GM19397 (cell line): Measurements from ENCODE around the gene CLRN3.

Experiments used
- ATAC-seq: cut with Tn5 transposase; IDR thresholded peaks from one replicate; pipeline ENCODE4 v1.9.1; 2021; ENCODE audit warnings: mild to moderate bottlenecking, moderate library complexity; ENCODE audit not compliant: unreplicated experiment

Gene CLRN3

GRCh38 chr10:127899766-127900387 lies 7.1 kb upstream of the CLRN3 start:
- no peak for ATAC-seq

- ATAC-seq, result no peak
Measured at GRCh38 chr10:127897177-127897576, 4.4 kb upstream of the CLRN3 start.

GRCh38 chr10:127896590-127896989 lies 3.8 kb upstream of the CLRN3 start:
- ATAC-seq, result no peak

GRCh38 chr10:127894146-127894545 lies 1.4 kb upstream of the CLRN3 start:
- ATAC-seq, result no peak

DNA sequence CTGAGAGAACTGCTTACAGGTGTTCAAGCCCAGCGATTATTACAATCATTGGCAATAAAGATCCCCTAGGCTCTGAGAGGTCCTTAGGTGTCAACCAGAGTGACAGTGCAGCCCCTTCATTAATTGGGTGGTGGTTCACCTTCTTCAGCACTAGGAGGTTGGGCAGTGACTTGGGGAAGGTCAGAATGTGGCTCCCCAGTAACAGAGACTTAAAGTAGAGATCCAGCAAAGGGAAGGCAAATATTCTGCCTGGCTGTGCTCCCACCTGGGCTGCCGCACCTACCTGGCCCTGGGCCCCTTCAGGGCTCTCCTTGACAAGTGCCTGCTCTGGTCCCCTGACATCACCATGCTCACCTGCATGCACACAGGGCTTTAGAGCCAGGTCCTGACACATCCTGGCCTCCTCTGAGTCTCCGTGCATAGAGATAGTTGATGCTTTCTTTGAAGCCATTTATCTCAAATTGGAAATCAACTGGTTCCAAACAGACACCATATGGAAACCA lies 1.9 kb downstream of the CLRN3 start:
- no peak for ATAC-seq

- no peak for ATAC-seq
Measured at GRCh38 chr10:127890216-127890615, 2.5 kb downstream of the CLRN3 start.

DNA sequence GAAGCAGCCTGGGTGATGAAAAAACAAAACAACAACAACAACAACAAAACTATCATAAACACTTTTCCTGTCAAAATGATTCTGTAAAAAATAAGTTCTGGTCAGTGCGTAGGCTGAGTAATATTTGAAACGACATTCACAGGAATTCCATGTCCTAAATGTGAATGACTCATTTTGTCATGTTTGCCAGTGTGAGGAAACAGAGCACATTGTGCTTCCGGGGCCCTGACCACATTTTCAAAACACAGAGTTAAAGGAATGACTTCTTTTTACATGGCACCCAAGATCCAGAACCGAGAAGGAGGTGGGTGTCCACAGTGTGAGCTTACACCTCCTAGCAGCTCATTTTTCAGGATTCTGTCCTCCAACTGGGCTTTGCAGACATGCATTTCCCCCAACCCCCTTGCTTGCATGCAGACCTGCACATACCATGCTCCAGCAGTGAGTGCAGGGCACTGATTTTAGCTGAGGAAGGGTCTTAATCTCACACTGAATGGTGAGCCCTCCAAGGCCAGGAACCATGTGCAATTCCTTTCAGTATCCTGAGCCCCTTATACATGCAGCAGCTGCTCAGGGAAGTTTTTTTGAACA lies 3.0 kb downstream of the CLRN3 start:
- ATAC-seq, result no peak

- no peak for ATAC-seq
Measured at GRCh38 chr10:127888521-127889312, 4.0 kb downstream of the CLRN3 start.

DNA sequence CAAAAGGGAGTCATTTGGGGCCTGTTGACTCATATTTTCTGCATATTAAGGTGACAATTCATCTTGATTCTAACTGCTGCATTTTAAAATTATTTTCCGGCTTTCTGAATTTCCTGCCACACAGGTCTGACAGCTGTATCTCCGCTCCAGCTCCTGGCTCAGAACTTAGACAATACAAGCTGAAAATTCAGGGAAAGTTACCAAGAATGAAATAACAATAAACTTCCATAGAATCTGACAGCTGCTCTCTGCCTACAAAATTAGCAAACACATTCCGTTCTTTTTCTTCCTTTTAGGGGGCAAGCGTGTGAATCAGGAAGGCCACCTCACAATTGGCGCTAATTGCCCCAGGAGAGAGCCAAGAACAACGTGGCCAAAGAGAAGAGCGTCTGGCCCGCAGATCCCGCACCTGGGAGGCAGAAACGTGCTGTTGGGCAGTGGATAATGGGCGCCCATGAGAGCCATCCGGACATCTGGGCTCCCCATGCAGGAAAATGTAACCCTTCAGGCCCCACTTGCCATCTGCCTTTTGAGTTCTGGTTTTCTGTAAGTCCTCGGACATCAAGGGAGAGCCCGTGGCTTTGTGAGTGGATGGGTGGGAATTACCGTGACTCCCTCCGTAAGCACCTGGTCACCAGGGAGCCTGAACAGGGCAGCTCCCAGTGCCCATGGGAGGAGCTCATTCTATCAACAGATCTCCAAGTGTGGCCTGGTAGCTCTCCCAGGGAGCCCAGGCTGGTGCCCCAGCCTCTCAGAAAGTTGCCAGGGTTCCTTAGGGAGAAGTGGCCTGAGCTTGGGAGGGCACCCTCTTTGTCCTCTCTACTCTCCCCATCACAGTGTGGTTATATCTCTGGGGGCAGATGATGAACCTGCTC lies 5.0 kb downstream of the CLRN3 start:
- no peak for ATAC-seq

DNA sequence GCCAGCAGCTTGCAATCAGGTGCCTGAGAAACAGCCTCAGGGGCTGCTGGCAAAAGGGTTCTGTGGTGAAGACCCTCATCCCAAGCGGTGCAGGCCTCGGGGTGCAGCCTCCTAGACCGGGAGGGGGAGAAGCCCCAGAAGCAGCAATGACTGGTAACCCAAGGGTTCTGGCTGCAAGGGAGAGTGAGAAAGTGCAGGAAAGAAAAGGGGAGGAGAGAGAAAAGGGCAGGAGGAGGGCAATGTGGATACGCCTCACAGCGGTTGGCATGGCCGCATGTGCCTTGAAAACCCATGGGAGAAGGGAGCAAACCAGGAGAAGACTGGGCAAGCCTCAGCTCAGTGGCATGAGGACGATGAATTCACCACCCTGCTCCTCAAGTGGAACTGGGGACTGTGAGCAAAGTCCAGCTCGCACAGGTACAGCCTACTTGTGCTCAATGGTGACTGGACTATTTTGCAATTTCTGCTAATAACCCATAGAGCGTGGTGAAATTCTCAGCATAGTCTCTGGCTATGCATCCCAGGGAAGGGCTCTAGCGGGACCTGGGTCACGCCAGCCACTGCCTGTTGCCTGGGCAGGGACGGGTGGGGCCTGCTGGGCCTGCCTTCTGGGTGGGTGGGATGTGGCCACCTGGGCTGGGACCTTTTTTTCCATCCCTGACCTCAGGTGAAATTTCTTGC lies 6.2 kb downstream of the CLRN3 start:
- no peak for ATAC-seq

DNA sequence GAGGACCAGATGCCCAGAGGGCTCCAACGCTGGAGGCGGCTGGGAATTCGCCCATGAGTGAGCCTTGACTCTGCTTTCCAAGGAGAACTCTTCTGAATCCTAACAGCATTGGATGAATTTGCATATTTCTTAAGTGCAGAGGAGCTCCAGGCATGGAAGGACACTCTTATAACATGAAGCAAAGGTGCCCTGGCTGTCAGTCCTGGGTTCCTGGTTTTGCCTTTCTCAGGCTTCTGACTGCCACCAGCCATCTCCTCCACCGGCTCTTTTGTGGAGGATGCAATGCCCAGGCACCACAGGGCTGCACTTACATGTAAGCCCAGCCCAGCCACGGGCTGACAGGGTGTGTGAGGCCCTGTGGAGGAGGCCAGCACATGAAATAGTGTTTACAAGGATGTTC lies 8.2 kb downstream of the CLRN3 start:
- ATAC-seq, result no peak

- ATAC-seq, result no peak
Measured at GRCh38 chr10:127883516-127883915, 9.2 kb downstream of the CLRN3 start.

DNA sequence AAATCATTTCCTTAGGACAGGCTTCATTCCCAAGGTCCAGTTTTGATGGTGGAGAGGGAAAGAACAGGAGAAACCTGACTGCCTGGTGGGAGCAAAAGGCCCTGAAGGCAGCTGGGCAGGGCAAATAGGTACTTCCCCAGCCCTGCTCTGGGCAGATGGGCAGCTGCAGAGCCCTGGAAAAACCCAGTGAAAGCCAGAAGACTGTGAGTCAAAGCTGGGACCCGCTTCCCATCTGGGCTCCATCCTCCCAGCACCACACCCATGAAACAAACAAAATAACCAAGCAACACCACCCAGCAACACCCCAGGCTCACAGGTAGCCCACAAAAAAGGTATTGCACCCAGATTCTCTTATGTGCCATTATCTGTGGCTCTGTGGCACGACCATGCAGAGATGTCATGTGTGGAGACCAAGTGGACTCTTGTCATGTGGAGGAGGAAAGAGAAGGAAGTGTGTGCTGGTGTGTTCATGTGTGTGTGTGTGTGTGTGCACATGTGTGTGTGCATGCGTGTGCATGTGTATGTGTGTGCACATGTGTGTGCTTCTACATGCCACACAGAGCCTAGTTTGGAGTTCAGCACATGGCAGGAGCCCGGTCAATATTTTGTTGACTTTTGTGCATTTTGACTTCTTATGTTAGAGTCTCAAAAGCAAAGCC lies 9.8 kb downstream of the CLRN3 start:
- ATAC-seq, result no peak

GRCh38 chr10:127882391-127882790 lies 10.3 kb downstream of the CLRN3 start:
- ATAC-seq, result no peak

DNA sequence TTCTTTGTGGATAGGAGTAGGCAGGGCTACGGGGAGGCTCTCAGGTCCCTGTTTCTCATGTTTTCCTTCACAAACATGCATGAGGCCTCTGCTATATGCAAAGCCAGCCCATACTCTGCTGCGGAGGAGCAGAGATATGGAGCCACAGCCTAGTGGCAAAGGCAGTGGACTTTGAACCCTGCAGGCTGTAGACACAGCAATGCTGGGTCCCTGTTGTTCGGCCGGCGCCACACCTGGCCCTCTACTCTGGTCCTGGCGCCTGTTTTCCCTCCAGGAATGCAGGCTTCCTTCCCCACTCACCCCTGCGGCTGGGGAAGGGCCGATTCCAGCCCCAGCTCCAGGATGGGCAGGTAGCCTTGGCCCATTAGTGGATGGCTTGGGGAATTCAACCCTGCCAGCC lies 11.5 kb downstream of the CLRN3 start:
- ATAC-seq, result no peak

- no peak for ATAC-seq
Measured at GRCh38 chr10:127880557-127880956, 12.2 kb downstream of the CLRN3 start.

DNA sequence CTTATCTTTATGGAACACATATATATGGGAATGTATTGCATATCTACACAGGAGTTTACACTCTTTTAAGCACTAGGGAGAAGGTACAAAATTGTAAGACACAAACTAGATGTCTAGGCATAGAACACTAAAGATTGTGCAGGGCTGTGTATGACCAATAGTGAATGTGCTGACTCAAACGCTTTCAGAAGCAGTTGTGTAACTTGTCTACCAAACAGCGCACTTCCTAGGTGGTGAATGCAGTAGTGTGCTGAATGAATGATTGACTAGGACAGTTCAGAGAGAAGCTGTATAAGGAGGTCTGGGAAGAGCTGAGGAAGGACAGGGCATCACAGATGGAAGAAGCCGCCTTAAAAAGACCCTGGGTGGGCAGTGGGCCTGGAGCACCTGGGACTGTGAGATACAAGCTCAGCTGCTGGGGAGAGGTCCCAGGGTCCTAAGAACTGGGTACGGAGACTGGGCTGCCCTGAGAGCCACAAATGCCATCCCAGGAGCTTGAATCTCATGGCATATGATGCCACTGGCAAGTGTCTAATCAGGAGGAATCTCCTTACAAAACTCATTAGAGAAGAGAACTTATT lies 14.2 kb downstream of the CLRN3 start:
- ATAC-seq, result no peak

DNA sequence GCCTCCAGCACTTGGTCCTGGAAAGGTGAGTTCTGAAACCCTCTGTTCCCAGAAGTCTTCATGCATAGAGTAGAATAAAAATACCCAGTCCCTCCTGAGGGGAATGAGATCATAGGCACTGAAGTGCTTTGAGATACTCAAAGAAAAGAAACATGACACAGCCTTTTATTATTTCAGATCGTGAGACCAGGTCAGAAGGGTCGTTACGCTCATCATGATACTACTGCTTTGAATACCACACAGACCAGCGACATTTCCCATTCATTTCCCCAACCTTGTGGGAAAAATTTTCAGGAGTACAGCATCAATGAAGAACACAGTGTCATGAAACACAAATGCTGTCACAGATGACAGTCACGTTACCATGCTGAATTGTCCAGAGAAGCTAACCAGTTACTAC lies 15.0 kb downstream of the CLRN3 start:
- no peak for ATAC-seq

- ATAC-seq, result no peak
Measured at GRCh38 chr10:127877116-127877515, 15.6 kb downstream of the CLRN3 start.

DNA sequence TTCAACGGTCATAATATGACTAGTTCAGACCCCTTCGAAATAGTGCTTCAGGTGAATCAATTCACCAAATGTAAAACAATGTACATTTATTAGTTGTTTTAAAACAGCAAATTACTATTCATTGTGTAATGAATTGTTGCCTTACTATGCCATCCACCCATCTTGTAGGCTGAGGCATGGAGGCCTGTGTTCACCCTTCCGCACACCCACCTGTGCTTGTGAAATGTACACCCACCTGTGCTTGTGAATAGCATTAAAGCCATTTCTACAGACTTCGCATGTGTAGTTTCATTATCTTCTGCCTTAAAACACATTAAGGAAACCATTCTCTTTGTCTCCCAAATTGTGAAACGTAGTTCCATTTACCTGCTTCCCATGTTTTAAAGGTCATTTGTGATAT lies 16.8 kb downstream of the CLRN3 start:
- no peak for ATAC-seq
